GM19372 (cell line): ENCODE results near the gene CHADL.
A peak's percentile ranks its signal among the peaks of the same experiment; 100 is the strongest.

Experiments used
- ATAC-seq: cut with Tn5 transposase; IDR thresholded peaks from one replicate; pipeline ENCODE4 v1.9.1; 2021; ENCODE audit warnings: mild to moderate bottlenecking, low read depth, moderate library complexity; ENCODE audit not compliant: unreplicated experiment

The CHADL gene

GRCh38 chr22:41234815-41235695 lies 5.7 kb downstream of the CHADL start:
- ATAC-seq: no peak

- no peak for ATAC-seq
Measured at GRCh38 chr22:41231369-41231768, 9.4 kb downstream of the CHADL start.

- ATAC-seq: no peak
Measured at GRCh38 chr22:41230401-41230785, 10.3 kb downstream of the CHADL start.

- ATAC-seq: no peak
Measured at GRCh38 chr22:41229730-41230400, 10.9 kb downstream of the CHADL start.

GRCh38 chr22:41229215-41229614 lies 11.5 kb downstream of the CHADL start:
- ATAC-seq: no peak

GRCh38 chr22:41226723-41227655 lies 13.7 kb downstream of the CHADL start:
- ATAC-seq: no peak

GRCh38 chr22:41223535-41223934 lies 17.2 kb downstream of the CHADL start:
- ATAC-seq: no peak

GRCh38 chr22:41222846-41223507 lies 17.8 kb downstream of the CHADL start:
- ATAC-seq: no peak

GRCh38 chr22:41217553-41218157 lies 23.1 kb downstream of the CHADL start:
- ATAC-seq: no peak

GRCh38 chr22:41216984-41217383 lies 23.7 kb downstream of the CHADL start:
- no peak for ATAC-seq

- no peak for ATAC-seq
Measured at GRCh38 chr22:41215926-41216325, 24.8 kb downstream of the CHADL start.

GRCh38 chr22:41215409-41215808 lies 25.3 kb downstream of the CHADL start:
- ATAC-seq: no peak

GRCh38 chr22:41206719-41207118 lies 34.0 kb downstream of the CHADL start:
- ATAC-seq: no peak

GRCh38 chr22:41204992-41205900 lies 35.5 kb downstream of the CHADL start, which contains the start of gene L3MBTL2:
L3MBTL2 (plus strand) TSS chr22:41205312; CDS start chr22:41205363, 51 bp downstream.
- ATAC-seq: peak; percentile 98

GRCh38 chr22:41204066-41204465 lies 36.7 kb downstream of the CHADL start:
- no peak for ATAC-seq

GRCh38 chr22:41203118-41203517 lies 37.6 kb downstream of the CHADL start:
- no peak for ATAC-seq

GRCh38 chr22:41201141-41201540 lies 39.6 kb downstream of the CHADL start:
- ATAC-seq: no peak

GRCh38 chr22:41198027-41198580 lies 42.6 kb downstream of the CHADL start:
- no peak for ATAC-seq
